Bronchial epithelial cell (primary cell): ENCODE data around the gene RAPH1. TPM values are rescaled to one million over a fixed set of nuclear protein-coding genes. Genes with fewer than 3 reads are reported as not detected.
A peak's percentile ranks its signal among the peaks of the same experiment; 100 is the strongest.

Experiments
- DNase-seq: peaks from one replicate; pipeline ENCODE4 v3.0.0-alpha.2; 2010; ENCODE audit warnings: low read depth
- FAIRE-seq: peaks from 2 replicates; lab custom pipeline; 2011; peaks lifted over from hg19 to GRCh38; lab: Jason Lieb, UNC
- H3K27me3 ChIP-seq: 2 replicates; pipeline ENCODE4 v1.5.1; 2011; ENCODE audit warnings: low read length; ENCODE audit not compliant: control insufficient read depth, insufficient read depth
- H3K36me3 ChIP-seq: 2 replicates; pipeline ENCODE4 v1.5.1; 2011; ENCODE audit warnings: low read length; ENCODE audit not compliant: control insufficient read depth, insufficient read depth
- H3K4me3 ChIP-seq: 2 replicates; pipeline ENCODE4 v1.5.1; 2011; ENCODE audit warnings: mild to moderate bottlenecking, low read depth, low read length, control low read depth
- total RNA-seq: library from RNA; depleted of rRNA; stranded (reverse); fragments of >200 nt; gene quantifications from 2 replicates; pipeline ENCODE4 v1.2.1, GENCODE V29; 2014
- TF ChIP-seq, protein P1 (sequence below): IDR thresholded peaks from 2 replicates; pipeline ENCODE4 v1.5.1; 2011; ENCODE audit warnings: mild to moderate bottlenecking, moderate library complexity, low read length, control low read depth, inconsistent platforms; ENCODE audit not compliant: insufficient read depth, severe bottlenecking

RAPH1 gene, protein sequence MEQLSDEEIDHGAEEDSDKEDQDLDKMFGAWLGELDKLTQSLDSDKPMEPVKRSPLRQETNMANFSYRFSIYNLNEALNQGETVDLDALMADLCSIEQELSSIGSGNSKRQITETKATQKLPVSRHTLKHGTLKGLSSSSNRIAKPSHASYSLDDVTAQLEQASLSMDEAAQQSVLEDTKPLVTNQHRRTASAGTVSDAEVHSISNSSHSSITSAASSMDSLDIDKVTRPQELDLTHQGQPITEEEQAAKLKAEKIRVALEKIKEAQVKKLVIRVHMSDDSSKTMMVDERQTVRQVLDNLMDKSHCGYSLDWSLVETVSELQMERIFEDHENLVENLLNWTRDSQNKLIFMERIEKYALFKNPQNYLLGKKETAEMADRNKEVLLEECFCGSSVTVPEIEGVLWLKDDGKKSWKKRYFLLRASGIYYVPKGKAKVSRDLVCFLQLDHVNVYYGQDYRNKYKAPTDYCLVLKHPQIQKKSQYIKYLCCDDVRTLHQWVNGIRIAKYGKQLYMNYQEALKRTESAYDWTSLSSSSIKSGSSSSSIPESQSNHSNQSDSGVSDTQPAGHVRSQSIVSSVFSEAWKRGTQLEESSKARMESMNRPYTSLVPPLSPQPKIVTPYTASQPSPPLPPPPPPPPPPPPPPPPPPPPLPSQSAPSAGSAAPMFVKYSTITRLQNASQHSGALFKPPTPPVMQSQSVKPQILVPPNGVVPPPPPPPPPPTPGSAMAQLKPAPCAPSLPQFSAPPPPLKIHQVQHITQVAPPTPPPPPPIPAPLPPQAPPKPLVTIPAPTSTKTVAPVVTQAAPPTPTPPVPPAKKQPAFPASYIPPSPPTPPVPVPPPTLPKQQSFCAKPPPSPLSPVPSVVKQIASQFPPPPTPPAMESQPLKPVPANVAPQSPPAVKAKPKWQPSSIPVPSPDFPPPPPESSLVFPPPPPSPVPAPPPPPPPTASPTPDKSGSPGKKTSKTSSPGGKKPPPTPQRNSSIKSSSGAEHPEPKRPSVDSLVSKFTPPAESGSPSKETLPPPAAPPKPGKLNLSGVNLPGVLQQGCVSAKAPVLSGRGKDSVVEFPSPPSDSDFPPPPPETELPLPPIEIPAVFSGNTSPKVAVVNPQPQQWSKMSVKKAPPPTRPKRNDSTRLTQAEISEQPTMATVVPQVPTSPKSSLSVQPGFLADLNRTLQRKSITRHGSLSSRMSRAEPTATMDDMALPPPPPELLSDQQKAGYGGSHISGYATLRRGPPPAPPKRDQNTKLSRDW
- 15.3 and 19.5 TPM in 2 replicates for total RNA-seq

DNA sequence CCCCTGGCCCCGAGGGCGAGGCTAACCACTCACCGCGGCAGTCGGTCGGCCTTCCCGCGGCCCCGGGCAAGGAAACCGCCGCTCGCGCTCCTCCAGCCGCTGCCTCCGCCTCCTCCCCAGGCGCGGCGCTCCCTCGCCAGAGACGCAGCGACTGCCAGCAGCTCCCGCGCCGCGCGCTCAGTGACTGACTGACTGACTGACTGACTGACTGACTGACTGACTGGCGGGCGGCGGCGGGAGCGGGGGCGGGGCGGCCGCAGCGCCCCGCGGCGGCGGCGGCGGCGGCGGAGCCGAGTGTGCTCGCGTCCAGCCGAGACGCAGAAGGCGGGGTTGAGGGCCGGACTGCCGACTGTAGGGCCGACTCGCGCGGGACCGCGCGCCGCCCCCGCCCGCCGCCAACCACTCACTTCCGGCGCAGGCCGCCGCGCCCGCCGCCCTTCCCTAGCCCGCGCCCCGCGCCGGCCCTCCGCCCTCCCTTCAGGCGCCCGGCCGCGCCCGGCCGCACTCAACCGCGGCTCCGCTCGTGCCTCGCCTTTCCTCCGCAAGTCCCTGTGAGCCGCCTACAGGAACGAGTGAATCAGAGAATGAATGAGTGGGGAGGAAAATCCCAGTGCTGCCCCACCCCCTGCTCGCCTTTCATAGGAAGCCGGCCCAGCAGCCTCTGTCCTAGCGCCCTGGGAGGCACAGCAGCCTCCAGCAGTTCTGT is at the start of gene RAPH1:
TSS of gene RAPH1 (minus strand) at position 224 of the 706 bp plus-strand sequence. CDS start 39,948 bp downstream, outside the sequence.
- no peaks in the 10 kb centered on the region for H3K27me3 ChIP-seq
- no peak for FAIRE-seq
- H3K36me3 ChIP-seq = no peaks in the 10 kb centered on the region

DNA sequence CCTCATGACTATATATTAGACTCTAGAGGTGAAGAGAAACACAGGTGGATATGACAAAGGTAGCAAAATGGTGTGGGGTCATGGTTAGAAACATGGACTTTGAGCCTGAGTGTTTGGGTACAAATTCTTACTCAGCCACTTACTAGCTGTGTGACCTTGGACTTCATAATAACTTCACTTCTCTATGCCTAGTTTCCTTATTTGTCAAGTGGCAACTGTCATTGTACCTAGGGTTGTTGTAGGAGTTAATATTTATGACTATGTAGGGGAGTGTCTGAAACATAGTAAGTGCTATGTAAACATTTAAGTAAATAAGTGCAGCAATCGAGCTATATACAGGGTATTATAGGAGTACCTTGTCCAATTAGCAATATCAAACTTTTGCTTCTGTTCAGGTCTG is 49.7 kb upstream of the RAPH1 start:
- DNase-seq (peak; percentile 29), FAIRE-seq (no peak)
- TF ChIP-seq, protein P1, sequence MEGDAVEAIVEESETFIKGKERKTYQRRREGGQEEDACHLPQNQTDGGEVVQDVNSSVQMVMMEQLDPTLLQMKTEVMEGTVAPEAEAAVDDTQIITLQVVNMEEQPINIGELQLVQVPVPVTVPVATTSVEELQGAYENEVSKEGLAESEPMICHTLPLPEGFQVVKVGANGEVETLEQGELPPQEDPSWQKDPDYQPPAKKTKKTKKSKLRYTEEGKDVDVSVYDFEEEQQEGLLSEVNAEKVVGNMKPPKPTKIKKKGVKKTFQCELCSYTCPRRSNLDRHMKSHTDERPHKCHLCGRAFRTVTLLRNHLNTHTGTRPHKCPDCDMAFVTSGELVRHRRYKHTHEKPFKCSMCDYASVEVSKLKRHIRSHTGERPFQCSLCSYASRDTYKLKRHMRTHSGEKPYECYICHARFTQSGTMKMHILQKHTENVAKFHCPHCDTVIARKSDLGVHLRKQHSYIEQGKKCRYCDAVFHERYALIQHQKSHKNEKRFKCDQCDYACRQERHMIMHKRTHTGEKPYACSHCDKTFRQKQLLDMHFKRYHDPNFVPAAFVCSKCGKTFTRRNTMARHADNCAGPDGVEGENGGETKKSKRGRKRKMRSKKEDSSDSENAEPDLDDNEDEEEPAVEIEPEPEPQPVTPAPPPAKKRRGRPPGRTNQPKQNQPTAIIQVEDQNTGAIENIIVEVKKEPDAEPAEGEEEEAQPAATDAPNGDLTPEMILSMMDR = no peak
- H3K27me3 ChIP-seq = no peaks in the 10 kb centered on the region
- H3K4me3 ChIP-seq = no peak overlapping the region
- no peaks in the 10 kb centered on the region for H3K36me3 ChIP-seq

More for the DNA sequence above, at the start of gene RAPH1:
- TF ChIP-seq, protein P1 = no peak
- H3K4me3 ChIP-seq = peak within 1 kb of the TSS; percentile 95
- DNase-seq = peak; percentile 94

DNA sequence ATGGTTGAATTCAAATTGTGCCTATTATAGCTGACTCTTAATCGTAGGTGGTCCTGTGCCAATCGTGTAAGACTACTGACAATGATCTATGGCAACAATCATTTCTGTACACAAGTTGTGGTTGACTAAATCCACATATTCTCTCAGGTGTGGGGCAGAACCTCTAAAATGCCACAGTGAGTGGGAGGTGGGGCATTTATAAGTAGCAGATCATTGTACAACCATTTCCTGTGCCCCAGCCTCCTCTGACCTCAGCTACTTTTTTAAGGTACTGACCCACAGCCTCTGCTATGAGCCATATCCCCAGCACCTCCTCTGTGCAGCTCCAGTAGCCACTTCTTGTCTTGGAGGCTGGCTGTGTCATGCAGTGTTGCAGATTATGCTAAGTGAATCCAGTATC is 48.6 kb upstream of the RAPH1 start:
- Histone ChIP-seq H3K27me3 (no peaks in the 10 kb centered on the region), H3K36me3 (no peaks in the 10 kb centered on the region), H3K4me3 (no peak overlapping the region)
- DNase-seq (peak; percentile 96), FAIRE-seq (no peak)
- TF ChIP-seq, protein P1 = no peak

DNA sequence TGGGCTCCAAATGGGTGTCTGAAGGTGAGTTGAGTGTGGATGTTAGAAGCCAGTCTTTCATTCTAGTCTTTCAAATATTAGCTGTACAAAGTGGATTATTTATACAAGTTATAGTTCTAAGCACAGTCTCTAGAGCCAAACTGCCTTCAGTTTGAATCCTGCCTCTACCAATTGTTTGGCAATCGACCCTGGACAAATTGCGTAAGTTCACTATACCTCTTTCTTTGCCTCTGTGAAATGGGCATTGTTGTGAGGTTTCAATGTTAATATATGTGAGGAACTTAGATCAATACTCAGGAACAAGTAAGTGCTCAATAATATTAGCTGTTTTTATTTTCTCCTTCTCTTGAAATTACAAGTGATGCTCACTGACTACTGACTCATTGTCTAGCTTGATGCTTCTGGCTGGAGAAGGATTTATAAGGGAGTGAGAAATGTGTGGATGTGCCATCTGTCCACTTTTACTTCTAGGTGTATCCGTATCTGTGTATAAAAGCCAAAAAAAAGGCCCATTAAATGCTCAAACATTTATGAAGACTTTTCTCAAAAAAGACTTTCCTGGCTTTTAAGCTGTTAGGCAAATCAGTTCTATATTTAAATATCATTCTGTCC is 48.1 kb upstream of the RAPH1 start:
- DNase-seq (peak; percentile 58), FAIRE-seq (no peak)
- no peak overlapping the region for H3K4me3 ChIP-seq
- H3K36me3 ChIP-seq = no peaks in the 10 kb centered on the region
- no peaks in the 10 kb centered on the region for H3K27me3 ChIP-seq
- TF ChIP-seq, protein P1 = no peak

DNA sequence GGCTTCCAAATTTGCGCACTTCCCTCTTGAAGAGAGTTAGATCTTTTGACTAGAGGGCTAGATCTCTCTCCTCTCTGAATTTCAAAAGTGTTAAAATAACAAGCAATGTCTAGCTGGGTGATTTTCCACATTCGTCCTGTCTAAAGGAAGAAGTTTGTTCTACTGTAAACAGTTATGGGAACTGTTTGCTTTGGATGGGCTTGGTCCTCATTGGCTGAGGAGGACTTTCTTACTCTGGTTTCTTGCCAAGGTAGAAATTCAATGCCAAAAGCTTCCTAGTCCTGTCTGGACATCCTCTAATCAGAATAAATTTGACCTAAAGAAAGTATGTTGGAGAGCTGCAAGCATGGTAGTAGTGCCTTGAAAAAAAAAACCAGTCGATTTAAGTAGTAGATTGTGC is 47.4 kb upstream of the RAPH1 start:
- TF ChIP-seq, protein P1 = no peak
- no peak for FAIRE-seq
- Histone ChIP-seq H3K27me3 (no peaks in the 10 kb centered on the region), H3K36me3 (no peaks in the 10 kb centered on the region), H3K4me3 (no peak overlapping the region)
- DNase-seq = peak; percentile 38
